Epidermal melanocyte (primary cell): ENCODE measurements around the gene CFAP91.
"Not testable (repeated sequence)": the region's sequence is repeated elsewhere in the genome, so short reads cannot be mapped to it uniquely, and the experiment has no call there.

Experiments
- DNase-seq: peaks from one replicate; pipeline ENCODE4 v3.0.0; 2011; ENCODE audit warnings: low spot score; ENCODE audit not compliant: insufficient read length

The CFAP91 gene

DNA sequence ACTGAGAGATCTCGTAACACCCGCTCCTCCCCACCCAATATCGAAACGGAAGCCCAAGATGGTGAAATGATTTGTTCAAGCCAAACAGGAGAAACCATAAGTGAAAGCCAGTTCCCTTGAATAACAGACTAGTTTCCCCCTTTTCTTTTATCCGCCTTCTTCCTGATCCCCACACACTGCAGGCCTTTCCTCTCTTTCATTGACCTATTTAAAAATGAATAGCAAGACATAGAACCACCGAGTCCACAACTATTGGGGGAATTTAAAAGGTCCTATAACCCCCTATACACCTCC, 25.2 kb upstream of the CFAP91 start:
- no peak for DNase-seq

- not testable (repeated sequence) for DNase-seq
These were observed 24.6 kb upstream of the CFAP91 start for GRCh38 chr3:119678209-119678608.

GRCh38 chr3:119679874-119680273, 22.9 kb upstream of the CFAP91 start:
- no peak for DNase-seq

- DNase-seq = no peak
These were observed 21.5 kb upstream of the CFAP91 start for GRCh38 chr3:119681279-119681678.

- no peak for DNase-seq
These were observed 19.4 kb upstream of the CFAP91 start for GRCh38 chr3:119683421-119683820.

DNA sequence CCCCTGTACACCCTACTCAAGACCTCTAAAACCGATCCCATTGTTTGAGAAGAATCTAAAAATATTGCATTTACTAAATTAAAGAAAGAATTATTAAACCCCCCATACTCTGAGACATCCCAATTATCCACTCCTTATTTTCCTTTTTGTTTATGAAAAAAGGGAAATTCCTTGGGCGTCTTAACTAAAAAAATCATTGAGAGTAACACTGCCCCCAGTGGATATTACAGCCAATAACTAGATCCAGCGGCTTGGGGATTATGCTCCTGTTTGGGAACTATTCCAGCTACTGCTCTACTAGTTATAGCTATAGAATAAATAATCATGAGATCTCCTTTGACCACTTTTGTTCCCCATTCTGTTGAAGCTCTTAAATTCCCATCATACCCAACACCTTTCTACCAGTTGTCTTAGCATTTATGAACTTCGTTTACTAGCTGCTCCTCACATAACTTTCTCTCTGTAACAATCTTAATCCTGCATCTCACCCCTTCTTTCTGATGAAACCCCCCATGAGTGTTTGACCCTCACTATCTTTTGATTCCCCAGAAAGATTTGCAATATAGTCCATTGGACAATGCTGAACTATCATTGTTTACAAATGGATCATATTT, 12.7 kb upstream of the CFAP91 start:
- no peak for DNase-seq

DNA sequence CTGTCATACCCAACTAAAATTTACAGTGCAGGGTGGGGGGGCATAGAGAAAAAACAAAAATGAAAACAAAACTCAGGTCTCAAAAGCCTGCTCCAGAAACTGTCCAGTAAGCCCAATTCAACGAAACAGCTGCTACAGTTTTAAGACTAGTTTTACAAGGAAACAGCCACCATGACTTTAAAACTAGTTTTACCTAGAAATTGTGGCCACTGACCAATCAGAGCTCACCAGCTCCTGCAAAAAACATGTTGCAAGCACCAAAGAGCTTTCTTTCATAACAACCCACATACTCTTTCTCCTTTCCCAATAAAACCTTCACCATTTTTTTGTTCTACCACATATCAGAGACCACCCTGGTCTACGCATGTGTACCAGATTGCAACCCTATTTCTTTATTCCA, 7.3 kb upstream of the CFAP91 start:
- no peak for DNase-seq

GRCh38 chr3:119697394-119697793, 5.4 kb upstream of the CFAP91 start:
- no peak for DNase-seq

DNA sequence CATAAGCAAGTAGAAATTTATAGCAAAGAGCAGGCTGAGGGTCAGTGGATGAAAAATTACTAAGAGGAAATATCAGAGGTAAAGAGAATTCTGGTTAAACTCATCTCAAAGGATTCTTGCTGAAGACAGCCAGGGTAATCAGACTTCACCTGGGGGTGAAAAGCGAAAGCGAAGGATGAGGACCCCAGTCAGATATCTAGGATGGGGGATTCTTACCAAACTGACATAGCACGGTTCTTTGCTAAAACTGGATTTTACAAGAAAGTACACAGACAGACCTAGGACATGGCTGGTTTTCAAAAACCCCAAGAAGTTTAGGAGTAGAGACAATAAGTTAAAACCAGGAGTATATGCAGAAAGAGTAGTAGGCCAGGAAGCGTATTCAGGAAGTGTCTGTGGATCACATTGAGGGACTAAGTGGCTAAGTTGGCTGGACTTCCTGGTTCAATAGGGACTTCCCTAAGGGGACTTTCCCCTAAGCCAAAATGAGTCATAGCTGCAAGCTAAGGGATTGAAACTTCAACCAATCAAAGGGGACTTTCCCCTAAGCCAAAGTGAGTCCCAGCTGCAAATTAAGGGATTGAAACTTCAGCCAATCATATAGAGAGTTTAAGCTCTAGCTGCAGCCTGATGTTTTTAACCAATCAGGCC, 2.4 kb upstream of the CFAP91 start:
- no peak for DNase-seq

DNA sequence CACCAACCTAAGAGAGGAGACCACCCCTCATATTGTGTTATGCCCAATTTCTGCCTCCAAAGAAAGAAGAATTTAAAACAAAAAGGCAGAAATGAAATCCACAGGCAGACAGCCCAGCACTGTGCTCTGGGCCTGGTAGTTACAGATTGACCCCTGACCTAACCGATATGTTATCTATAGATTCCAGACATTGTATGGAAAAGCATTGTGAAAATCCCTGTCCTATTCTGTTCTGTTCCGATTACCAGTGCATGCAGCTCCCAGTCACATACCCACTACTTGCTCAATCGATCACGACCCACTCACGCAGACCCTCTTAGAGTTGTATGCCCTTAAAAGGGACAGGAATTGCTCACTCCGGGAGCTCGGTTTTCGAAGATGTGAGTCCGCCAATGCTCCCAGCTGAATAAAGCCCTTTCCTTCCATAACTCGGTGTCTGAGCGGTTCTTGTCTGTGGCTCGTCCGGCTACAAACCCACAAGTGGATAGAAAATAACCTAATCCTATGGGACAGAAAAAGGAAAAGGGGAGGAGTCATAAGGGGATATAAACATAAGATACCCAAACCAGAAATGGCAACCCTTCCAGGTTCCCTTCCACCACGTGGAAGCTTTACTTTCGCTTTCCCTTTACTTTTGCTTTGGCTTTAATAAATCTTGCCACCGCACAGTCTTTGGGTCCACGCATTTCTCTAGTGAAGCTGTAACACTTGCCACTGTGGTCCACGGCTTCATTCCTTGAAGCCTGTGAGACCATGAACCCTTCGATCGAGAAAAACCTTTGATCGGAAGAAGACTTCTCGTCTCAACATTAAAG, 1.7 kb upstream of the CFAP91 start:
- no peak for DNase-seq

DNA sequence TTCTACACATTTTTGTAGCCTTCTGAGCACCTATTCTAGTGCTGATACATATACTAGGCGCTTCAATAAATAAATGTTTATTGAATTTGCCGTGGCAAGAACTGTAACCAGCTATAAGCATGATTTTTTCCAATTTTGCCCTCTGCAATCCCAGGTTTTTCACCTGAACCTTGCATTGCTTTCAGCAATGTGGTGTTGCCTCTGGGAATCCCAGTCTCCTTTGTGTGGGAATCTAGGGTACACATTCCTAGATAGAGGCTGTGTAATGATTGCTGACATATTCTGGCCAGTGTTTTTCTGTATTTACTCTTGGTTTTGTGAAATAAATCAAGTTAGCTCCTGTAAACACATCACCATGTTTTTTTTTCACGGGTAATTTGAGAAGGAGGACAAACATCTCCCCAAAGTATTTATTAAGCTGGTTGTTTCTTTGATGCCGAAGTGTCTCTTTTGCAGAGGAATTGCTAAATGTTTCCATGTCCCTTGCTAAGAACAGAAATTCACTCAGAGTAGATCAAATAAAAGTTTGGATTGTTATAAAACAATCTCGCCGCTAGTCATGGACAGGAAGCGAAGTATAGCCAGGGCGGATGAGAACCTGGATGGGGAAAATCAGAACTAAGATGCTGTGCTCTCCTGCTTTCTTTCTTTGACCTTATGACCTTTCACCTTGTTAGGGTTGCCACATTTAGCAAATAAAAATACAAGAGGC, 1.2 kb downstream of the CFAP91 start:
- no peak for DNase-seq

DNA sequence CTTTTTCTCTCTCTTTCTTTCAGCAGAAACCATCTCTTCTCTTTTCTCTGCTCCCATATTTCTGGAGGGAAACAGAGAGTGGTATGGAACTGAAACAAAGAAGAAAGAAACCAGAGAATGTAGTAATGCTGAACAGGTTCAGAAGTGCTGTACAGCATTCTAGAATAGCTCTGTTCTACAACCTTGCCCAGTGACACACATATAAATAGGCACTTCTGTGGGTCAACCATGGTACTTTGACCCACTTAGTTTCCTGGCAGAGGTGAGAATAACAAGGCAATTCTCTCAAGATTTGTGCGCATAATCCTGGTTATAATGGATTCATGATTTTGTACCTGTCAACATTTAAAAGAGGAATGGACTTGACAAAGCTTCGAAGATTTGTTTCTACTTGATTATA, 12.3 kb downstream of the CFAP91 start:
- no peak for DNase-seq

- no peak for DNase-seq
These were observed 14.2 kb downstream of the CFAP91 start for GRCh38 chr3:119716998-119717397.

DNA sequence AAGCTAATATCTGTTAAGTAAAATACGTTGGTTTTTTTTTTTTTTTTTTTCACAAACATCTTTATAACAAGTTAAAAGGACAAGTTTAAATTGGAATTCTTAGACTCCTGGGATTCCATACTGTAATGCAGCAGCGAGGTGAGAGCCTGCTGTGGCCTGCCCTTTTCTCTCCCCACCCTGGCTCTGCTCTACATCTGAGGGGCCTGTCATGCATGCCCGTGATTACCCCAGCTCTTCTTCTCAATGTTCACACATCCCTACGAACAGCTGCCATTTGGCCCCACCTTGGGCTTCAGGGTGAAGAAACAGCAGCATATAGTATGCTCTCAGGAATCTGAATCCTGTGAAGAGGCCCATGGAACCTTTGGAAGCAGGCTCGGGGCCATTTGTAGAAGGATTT, 14.7 kb downstream of the CFAP91 start:
- DNase-seq = no peak

- DNase-seq = no peak
These were observed 20.2 kb downstream of the CFAP91 start for GRCh38 chr3:119723022-119723421.

DNA sequence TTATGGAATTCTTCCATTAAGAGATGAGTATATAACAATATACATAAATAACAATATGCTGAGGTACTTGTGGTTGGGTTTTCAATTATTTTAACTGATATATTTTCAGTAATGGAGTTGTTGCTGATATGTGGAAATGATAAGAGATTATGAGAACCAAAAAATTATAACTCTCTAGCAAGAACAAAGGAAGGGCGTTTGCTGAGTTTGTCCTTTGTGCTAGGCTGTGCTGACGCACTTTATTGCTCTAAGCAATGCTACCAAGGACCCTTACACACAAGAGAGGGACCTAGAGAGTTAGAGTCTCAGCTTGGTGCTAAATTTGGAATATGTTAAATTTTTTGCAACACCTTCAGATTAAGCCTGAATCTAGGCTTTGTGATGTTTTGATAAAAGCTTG, 24.1 kb downstream of the CFAP91 start:
- no peak for DNase-seq

DNA sequence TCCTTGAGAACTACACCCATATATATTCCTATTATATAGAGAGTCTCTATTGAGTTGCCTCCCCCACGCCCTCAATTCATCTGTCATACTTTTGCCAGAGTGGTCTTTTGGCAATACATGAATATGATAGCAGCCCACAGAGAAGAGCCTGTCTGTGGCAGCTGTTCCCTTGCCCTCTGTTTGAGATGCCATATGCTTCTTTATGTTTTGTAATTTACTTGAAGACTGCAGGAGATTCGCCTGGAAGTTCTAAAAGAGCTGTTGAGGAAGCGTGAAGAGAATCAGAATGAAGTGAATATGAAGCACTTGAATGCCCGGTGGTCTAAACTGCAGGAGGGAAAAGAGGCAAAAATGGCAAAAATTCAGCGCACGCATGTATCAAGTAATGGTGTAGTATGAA, 27.2 kb downstream of the CFAP91 start:
- no peak for DNase-seq

- no peak for DNase-seq
These were observed 28.9 kb downstream of the CFAP91 start for GRCh38 chr3:119731560-119732343.

DNA sequence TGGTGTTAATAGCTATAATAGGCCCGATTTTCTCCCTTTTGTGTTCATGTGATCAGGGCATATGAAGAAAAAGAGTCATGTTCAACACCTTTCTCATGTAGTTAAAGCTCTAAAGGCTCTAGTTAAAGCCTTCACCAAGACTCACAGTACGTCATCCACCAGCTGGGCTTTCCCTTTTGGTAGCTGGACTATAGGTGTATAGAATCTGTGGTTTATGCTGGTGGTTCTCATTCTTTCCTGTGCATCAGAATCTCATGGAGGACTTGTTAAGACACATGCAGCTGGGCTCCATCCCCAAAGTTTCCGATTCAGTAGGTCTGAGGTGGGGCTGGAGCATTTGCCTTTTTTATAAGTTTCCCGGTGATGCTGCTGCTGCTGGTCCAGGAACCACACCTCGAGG, 31.0 kb downstream of the CFAP91 start:
- DNase-seq = no peak

DNA sequence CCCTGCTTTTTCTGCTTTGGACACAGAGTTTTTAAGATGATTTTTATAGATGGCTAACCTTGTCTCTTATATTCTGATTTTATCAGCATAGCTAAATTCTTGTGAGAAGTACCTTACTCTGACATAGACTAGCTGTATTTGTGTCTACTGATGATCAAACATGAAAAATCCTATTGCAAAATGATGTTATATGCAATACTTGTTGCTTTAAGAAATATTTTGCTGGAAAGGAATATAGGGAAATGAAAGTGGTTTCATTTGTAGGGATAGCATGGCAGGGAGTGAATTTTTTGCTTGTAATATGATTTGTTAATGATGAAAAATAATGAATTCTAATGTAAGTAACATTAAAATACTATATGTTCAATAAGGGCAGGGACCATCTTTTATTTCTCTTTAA, 35.9 kb downstream of the CFAP91 start:
- DNase-seq = no peak
